GM04504 (cell line): ENCODE data around the gene SH3GLB2.

ENCODE experiments used
- DNase-seq: peaks from one replicate; pipeline ENCODE4 v3.0.0-alpha.2; 2012; ENCODE audit warnings: low read depth

Gene SH3GLB2

DNA sequence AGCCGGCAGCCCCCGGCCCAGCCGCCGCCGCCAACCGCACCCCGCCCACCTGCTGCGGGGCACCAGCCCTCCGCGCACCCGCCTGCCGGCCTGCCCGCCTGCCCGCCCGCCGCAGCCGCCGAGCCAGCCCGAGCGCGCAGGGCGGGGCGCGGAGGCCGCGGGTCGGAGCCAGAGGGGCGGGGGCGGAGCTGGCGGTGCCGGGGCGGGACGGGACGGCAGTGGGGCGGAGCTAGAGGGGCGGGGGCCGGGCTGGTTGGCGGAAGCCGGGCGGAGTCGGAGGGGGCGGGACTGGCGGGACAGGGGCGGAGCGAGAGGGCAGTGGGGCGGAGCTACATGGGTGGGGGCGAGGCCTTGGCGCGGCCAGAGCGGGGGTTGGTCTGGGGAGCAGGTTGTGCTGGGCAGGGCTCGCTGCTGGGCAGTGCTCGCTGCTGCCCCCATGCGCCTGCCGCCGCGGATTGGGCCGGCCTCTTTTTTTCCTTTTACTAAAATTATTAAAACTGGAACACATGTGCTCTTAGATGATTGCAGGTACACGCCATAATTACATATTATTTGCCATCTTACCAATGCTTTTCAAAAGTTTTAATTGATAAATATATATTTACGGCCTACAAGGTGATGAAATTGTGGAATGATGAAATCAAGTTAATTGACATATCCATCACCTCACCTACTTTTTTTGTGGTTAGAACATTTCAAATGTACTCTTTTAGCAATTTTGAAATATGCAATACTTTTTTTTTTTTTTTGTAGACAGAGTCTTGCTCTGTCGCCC, at the start of gene SH3GLB2:
TSS of gene SH3GLB2 (minus strand) at position 140 of the 775 bp plus-strand sequence. CDS start 177 bp downstream, outside the sequence.
- DNase-seq = peak; percentile 86

- DNase-seq = no peak
These were observed 49.1 kb upstream of the SH3GLB2 start for GRCh38 chr9:129077236-129077635.

DNA sequence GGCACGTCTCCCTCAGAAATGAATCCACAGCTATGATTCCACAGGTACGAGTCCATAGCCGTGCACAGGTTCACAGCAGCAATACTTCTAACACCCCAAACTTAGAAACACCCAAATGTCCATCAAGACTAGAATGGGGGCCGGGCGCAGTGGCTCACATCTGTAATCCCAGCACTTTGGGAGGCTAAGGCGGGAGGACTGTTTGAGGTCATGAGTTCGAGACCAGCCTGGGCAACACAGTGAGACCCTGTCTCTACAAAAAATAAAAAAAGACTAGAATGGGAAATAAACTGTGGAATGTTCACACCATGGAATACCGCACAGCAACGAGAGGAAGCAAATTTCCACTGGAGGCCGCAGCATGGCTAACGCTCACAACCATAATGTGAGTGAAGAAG, 48.5 kb upstream of the SH3GLB2 start:
- no peak for DNase-seq

GRCh38 chr9:129075996-129076639, 48.0 kb upstream of the SH3GLB2 start:
- no peak for DNase-seq

DNA sequence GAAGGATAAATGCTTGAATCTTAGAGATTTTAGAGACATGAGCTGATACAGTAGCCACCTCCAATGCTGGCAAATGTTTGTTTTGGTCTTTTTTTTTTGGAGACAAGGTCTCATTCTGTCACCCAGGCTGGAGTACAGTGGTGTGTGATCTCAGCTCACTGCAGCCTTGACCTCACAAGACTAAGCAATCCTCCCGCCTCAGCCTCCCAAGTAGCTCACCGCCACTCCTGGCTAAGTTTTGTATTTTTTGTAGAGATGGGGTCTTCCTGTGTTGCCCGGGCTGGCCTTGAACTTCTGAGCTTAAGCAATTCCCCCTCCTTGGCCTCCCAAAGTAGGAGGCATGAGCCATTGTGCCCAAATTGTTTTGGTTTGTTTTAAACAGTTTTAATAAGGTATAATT, 46.0 kb upstream of the SH3GLB2 start:
- no peak for DNase-seq

DNA sequence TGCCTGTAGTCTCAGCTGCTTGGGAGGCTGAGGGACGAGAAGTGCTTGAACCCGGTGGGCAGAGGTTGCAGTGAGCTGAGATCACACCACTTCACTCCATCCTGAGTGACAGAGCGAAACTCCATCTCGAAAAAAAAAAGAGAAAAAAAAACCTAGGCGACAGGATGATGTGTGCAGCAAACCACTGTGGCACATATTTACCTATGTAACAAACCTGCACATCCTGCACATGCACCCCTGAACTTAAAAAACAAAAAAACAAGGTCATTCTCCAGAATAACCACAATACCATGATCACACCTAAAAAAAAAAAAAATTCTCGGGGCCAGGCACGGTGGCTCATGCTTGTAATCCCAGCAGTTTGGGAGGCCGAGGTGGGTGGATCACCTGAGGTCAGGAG, 45.3 kb upstream of the SH3GLB2 start:
- no peak for DNase-seq

DNA sequence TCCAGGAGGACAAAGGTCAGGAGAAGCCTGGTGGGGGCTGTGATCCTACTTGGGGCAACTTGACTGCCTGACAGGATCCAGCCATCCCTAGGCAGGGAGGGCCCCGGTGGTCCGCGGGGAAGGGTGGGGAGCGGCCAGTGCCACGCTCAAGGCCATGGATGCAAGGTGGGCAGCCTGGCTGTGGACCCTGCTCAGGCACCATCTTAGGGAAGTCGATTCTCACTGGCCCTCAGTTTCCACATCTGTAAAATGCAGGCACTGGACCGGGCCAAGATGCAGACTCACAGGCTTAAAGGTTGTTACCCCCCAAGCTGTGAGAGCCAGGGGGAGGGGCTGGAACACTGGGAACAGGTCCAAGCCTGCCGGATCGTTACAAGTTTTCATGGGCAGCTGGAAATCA, 44.0 kb upstream of the SH3GLB2 start:
- no peak for DNase-seq

GRCh38 chr9:129071526-129072126, 43.5 kb upstream of the SH3GLB2 start:
- no peak for DNase-seq

DNA sequence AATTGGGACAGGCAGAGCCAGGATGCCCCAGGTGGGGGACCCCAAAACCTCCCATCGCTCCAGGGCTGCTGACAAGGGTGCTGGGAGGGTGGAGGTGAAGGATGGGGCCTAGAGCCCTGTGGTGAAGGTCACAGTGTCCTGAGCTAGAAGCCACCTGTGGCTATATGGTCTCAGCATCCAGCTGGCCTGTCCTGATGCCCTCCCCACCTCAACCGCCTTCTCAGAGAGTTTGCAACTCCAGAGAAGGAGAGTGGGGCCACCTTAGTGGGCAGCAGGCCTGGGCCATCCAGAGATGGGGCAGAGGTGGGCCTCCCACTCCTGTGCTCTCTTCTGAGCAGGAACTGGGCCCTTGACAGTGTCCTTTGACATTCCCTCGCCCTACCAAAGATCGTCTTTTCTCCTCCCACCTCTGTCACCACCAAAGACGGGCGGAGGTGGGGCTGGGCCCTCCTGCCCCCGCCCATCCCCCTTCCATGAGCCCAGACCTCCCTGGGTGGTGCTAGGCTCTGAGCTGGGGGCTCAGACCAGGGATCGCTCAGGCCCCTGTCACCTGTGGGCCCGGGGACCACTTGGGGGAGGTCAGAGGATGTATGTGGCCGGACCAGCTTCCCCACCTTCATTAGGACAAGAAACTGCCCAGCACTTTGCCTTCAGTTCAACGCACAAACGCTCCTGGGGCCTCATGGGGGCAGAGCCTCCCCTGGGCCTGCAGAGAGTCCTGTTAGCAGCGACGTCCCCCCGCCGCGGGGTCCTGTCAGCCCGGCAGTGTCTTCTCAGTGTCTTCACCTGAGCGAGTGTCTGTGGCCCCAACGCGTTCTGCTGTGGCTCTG, 42.8 kb upstream of the SH3GLB2 start:
- no peak for DNase-seq

DNA sequence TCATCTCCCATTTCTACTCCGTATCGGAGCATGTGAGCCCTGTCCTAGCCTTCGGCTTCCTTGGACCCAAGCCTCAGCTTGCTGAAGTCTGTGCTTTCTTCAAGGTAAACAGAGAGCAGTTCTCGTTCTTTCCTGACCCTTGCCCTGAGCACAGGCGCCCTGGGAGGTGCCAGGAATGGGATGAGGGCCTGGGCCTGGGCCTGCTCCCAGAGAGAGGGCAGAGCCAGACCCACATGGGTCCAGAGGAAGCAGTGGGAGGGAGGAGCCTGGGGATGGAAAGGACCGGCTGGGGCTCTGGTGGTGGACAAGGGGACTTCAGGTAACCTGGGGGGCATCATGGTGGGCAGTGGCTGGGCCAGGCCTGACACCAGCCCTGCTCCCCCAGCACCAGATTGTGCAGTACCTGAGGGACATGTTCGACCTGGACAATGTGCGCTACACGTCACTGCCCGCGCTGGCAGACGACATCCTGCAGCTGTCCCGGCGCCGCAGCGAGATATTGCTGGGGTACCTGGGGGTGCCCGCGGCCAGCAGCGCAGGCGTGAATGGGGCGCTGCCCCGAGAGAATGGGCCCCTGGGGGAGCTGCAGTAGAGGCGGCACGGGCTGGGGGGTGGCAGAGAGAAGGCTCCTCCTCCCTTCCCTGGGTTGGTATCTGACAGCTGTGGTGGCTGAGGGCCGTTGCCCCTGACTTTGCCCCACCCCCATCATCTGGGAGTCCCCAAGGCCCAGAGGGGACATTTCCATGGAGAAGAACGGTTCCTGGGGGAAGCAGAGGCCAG, 41.9 kb upstream of the SH3GLB2 start:
- no peak for DNase-seq

- no peak for DNase-seq
These were observed 41.1 kb upstream of the SH3GLB2 start for GRCh38 chr9:129068990-129069861.

- DNase-seq = no peak
These were observed 40.0 kb upstream of the SH3GLB2 start for GRCh38 chr9:129068110-129068509.

GRCh38 chr9:129064499-129064908, 36.4 kb upstream of the SH3GLB2 start:
- DNase-seq = no peak

GRCh38 chr9:129063061-129063460, 34.9 kb upstream of the SH3GLB2 start:
- DNase-seq = no peak

- no peak for DNase-seq
These were observed 32.9 kb upstream of the SH3GLB2 start for GRCh38 chr9:129060991-129061390.

DNA sequence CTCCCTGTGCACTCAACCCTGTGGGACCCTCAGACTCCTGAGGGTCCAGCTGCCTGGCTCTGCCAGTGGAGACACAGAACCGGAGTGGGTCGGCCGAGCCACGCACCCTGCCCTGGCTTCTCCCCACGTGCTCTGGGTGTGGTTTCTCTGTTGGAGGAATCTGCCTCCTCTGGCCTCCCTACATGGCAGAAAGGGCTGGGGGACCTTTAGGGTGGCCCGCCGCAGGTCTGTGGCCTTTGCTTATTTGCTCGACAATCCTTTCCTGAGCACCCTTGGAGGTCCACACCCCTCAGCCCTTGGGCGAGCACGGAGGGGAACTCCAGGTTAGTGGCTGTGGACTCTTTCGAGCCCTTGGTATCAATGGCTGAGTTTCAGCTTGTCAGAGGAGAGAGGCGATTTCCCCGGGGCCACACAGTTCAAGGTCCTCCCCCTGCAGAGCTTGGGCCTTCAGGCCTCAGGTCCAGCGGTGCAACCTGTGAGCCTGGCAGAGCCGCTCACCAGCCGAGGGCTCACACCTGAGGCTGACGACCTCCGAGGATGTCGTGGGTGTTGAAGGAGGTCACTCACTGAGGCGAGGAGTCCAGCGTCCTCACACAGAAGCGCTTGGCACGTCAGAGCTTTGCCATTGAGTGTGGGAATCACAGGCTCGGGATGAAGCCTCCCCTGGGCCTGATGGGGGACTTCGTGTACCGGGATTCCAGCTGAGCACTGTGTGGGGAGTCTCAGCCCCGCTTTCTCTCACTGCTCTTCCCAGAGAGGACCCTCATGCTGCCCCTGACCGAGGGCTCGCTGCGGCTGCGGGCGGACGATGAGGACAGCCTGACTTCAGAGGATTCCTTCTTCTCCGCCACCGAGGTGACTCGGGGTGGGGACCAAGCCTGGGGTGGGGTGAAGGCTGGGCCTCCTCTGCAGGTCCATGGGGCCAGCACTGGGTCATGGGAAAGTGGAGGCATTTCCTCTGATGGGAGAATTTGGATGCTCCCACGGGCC, 32.0 kb upstream of the SH3GLB2 start:
- no peak for DNase-seq

- DNase-seq = no peak
These were observed 31.0 kb upstream of the SH3GLB2 start for GRCh38 chr9:129058965-129059795.

DNA sequence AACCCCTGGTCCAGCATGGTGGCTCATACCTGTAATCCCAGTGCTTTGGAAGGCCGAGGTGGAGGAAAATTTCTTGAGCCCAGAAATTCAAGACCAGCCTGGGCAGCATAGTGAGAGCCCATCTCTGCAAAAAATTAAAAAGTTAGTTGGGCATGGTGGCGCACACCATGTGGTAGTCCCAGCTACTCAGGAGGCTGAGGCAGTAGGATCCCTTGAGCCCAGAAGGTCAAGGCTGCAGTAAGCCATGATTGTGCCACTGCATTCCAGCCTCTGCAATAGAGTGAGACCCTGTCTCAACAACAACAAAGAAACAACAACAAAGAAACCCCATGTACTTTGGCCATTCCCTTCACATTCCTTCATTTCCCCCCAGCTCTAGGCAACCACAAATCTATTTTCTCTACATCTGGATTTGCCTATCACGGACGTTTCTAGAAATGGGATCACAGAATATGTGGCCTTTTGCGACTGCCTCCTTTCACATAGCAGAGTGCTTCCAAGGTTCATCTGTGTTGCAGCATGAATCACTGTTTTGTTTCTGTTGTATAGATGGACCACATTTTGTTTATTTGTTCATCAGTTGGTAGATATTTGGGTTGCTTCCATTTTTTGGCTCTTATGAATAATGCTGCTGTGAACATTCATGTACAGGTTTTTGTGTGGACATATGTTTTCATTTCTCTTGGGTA, 26.2 kb upstream of the SH3GLB2 start:
- no peak for DNase-seq
